Mucosa of descending colon (tissue), 3 donors: Measurements from ENCODE around the gene ANO10. TPM values are rescaled to one million over a fixed set of nuclear protein-coding genes. Genes with fewer than 3 reads are reported as not detected.

Experiments
- ATAC-seq: fragments of 200-7000 bp; cut with Tn5 transposase; one replicate; pipeline ENCODE4 v1.9.1; 2020; ENCODE audit warnings: mild to moderate bottlenecking, moderate library complexity
- DNase-seq, 3 donors: peaks; one replicate each; pipeline ENCODE4 v3.0.0-alpha.2; 2020
- H3K36me3 ChIP-seq: fragments of 200-600 bp; one replicate; pipeline ENCODE4 v1.8.0; 2021; ENCODE audit warnings: low read depth, mild to moderate bottlenecking
- H3K4me1 ChIP-seq: fragments of 200-600 bp; one replicate; pipeline ENCODE4 v1.8.0; 2021; ENCODE audit warnings: low read depth, mild to moderate bottlenecking
- H3K4me3 ChIP-seq: fragments of 200-600 bp; one replicate; pipeline ENCODE4 v1.8.0; 2021; ENCODE audit warnings: mild to moderate bottlenecking
- H3K9me3 ChIP-seq: fragments of 200-600 bp; one replicate; pipeline ENCODE4 v1.8.0; 2021; ENCODE audit warnings: mild to moderate bottlenecking
- CTCF ChIP-seq: fragments of 200-600 bp; IDR thresholded peaks from one replicate; pipeline ENCODE4 v1.8.0; 2022; ENCODE audit warnings: antibody characterized with exemption, mild to moderate bottlenecking
- intact Hi-C, 2 donors: fragments of 100-400 bp; cut with DNase I in 1 of 2; cut with micrococcal nuclease in 1 of 2; formaldehyde crosslinking; loops; one replicate each; pipeline versions ENCODE4 v1.11.0 to v1.11.1; 2022; cut with DNase I, micrococcal nuclease
- total RNA-seq, 3 donors: library from RNA; stranded (reverse); fragmentation: NEBNext Ultra II Directional in 2 of 3; extraction: Animal tissue kit (Norgen Biotek cat#: 25700) in 2 of 3; gene quantifications; one replicate each; pipeline versions ENCODE4 v1.2.1 to v1.2.4, GENCODE V29; 2021 to 2023
- donor health status: DM: no; HTN: no; CAD: no; lungs with moderate emphysema.
- donor health status: DM: no; HTN: no; CAD: no.
- donor health status: DM: no; HTN: yes; CAD: no.

The ANO10 gene
- total RNA-seq, 3 donors from 2014 or later, result 46.6 to 100.0 (median 64.1) TPM

GRCh38 chr3:43436507-43437140 is 185.2 kb downstream of the ANO10 start:
- Histone ChIP-seq H3K36me3 (no peaks in the 10 kb centered on the region), H3K4me1 (no peaks in the 10 kb centered on the region), H3K9me3 (no peaks in the 10 kb centered on the region), H3K4me3 (no peak overlapping the region)
- intact Hi-C loops, result no loop called here
- DNase-seq, result no peak
- TF ChIP-seq CTCF, result no peak
- no peak for ATAC-seq

GRCh38 chr3:43435706-43436105 is 186.1 kb downstream of the ANO10 start:
- ATAC-seq (no peak), DNase-seq (no peak)
- no peak for TF ChIP-seq CTCF
- intact Hi-C loops, result no loop called here
- H3K36me3 ChIP-seq, result no peaks in the 10 kb centered on the region
- H3K4me1 ChIP-seq, result no peaks in the 10 kb centered on the region
- H3K4me3 ChIP-seq, result no peak overlapping the region
- H3K9me3 ChIP-seq, result no peaks in the 10 kb centered on the region

GRCh38 chr3:43434431-43434830 is 187.4 kb downstream of the ANO10 start:
- no peaks in the 10 kb centered on the region for H3K4me1 ChIP-seq
- no peaks in the 10 kb centered on the region for H3K36me3 ChIP-seq
- TF ChIP-seq CTCF, result no peak
- no peak for ATAC-seq
- no peaks in the 10 kb centered on the region for H3K9me3 ChIP-seq
- DNase-seq, result no peak
- intact Hi-C loops, result no loop called here
- H3K4me3 ChIP-seq, result no peak overlapping the region

GRCh38 chr3:43432462-43432861 is 189.3 kb downstream of the ANO10 start:
- DNase-seq, result no peak
- H3K36me3 ChIP-seq, result no peaks in the 10 kb centered on the region
- no peak for ATAC-seq
- intact Hi-C loops, result no loop called here
- H3K4me3 ChIP-seq, result no peak overlapping the region
- H3K9me3 ChIP-seq, result no peaks in the 10 kb centered on the region
- no peak for TF ChIP-seq CTCF
- H3K4me1 ChIP-seq, result no peaks in the 10 kb centered on the region

DNA sequence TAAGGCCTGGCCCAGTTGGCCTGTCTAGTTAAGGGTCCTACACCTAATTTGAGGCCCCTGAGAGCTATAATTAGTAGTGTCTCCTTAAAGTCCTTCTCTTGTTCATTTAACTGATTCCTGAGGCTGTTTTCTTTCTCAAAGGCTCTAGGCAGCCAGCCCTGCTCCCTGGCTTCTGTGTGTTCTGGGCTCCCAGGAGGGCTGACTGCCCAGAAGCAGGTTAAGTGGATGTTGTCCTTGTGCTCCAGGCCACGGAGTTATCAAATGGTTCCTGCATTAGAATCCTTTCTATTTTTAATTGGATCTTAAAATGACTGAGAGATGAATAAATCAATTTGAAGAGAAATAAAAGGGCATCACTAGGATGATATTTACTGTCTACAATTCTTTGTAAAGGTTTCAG is 195.4 kb downstream of the ANO10 start:
- TF ChIP-seq CTCF, result no peak
- DNase-seq (no peak), ATAC-seq (no peak)
- H3K36me3 ChIP-seq, result no peaks in the 10 kb centered on the region
- no peaks in the 10 kb centered on the region for H3K4me1 ChIP-seq
- peaks cover 11% of the 10 kb centered on the region for H3K9me3 ChIP-seq
- intact Hi-C loops, result no loop called here
- no peak overlapping the region for H3K4me3 ChIP-seq

DNA sequence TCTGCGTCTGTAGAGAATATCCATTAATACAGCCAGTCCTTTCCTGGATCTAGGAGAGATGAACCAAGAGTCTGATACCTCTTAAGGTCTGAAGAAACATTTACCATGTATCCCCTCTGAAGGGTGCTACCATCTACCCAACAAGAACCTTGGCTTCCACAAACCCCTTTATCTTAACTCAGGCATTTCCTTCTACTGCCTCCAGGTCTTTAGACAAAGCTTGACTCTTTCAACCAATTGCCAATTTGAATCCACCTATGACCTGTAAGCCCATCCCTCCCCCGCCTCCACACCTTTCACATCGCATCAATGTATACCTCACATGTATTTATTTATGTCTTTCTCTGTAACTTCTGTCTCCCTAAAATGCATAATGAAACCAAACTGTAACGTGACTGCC is 196.0 kb downstream of the ANO10 start:
- intact Hi-C loops, result no loop called here
- ATAC-seq, result no peak

More for the DNA sequence above, 196.0 kb downstream of the ANO10 start:
- Histone ChIP-seq H3K4me3 (no peak overlapping the region), H3K4me1 (no peaks in the 10 kb centered on the region), H3K36me3 (no peaks in the 10 kb centered on the region), H3K9me3 (peaks cover 11% of the 10 kb centered on the region)
- no peak for TF ChIP-seq CTCF
- DNase-seq, result no peak
